ENCODE data around the gene AARS1.
"Not testable (repeated sequence)": the region's sequence is repeated elsewhere in the genome, so short reads cannot be mapped to it uniquely, and the experiment has no call there.

The AARS1 gene

DNA sequence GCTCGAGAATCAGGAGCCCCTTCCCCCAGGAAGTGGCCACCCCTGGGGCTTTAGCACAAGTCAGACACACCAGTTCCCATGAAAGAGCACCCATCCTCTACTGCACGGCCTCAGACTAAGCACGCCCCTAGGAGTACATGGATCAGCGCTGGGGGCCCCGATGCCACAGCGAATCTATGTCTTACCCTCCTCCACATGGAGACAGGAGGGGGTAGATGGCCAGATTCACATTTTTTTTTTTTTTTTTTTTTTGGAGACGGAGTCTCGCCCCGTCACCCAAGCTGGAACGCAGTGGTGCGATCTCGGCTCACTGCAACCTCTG, 34.4 kb downstream of the AARS1 start:
- no peak overlapping the region for H3K4me3 ChIP-seq (ENCODE audit: low read length)
- TF ChIP-seq ZNF274 (IDR thresholded peaks at IDR 0.05; ENCODE audit: low read depth, low read length): no peak

- no peak for TF ChIP-seq ZNF274 (IDR thresholded peaks at IDR 0.05; ENCODE audit: low read depth, low read length)
- no peak overlapping the region for H3K4me3 ChIP-seq (ENCODE audit: low read length)
These were observed 34.9 kb downstream of the AARS1 start for GRCh38 chr16:70254180-70254964.

DNA sequence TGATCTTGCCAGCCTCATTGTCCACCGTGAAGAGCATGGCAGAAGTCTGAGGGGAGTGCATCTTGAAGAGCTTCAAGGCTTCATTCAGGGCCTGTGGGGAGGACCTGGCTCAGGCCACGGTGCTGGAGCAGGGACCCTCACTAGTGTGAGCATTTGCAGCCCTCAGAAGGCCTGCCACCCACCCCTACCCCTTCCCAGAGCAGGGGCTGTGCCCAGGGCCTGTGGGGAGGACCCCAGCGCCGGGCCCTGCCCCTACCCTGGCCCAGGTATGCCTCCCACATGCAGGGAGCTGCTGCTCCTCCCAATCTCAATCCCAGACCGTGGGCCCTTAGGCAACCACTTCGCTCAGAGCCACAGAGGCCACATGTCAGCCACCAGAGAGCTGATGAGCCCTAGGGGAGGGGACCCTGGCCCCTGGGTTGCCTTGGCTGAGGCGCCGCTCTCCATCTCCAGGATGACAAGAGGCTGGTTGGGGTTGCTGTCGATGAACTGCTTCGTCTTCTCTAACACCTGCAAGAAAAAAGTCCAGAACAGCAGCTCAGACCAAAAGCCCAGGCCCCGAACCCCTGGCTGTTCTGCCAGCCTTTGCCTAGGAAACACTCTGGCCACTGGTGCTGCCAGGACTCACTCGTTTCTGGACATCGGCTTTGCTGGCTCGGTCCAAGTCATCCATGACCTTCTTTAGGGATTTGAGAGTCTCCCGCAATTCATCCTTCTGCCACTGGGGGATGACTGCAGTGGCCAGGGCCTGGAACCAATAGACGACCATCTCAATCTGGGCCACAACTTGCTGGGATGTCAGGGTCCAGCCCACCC, 35.8 kb downstream of the AARS1 start:
- TF ChIP-seq ZNF274 (IDR thresholded peaks at IDR 0.05; ENCODE audit: low read depth, low read length): no peak
- H3K4me3 ChIP-seq (ENCODE audit: low read length): no peak overlapping the region

DNA sequence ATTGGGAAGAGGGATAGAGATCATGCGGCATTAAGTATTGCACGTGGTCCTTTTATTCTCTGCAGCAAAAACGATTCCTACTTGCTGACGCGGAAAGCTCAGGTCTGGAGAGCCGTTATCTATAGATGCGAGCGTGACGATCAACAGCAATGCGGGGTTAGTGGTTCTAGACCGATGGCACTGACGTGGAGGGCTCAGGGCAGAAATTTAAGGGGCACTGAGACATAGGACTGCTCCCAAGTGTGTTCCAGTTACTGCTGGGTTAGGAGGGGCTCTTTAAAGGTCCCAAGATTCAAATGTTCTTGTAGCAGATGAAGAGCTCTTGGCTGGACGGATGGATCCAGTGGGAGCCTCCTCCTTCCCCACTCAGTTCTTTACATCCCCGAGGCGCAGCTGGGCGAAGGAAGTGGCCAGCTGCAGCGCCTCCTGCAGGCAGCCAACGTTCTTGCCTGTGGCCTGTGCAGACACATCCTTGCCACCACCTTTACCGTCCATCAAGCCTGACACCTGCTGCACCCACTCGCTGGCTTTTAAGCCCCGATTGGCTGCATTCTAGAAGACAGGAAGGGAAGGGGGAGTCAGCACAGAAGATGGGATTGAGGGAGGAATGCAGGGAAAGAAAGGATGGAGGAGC, 36.8 kb downstream of the AARS1 start:
- no peak overlapping the region for H3K4me3 ChIP-seq (ENCODE audit: low read length)
- no peak for TF ChIP-seq ZNF274 (IDR thresholded peaks at IDR 0.05; ENCODE audit: low read depth, low read length)

- peak within 1 kb of the TSS; percentile 79 for H3K4me3 ChIP-seq (ENCODE audit: low read length)
- TF ChIP-seq ZNF274 (IDR thresholded peaks at IDR 0.05; ENCODE audit: low read depth, low read length): no peak
These were observed 37.5 kb downstream of the AARS1 start, which contains the start of gene EXOSC6 for GRCh38 chr16:70251629-70252354. Gene EXOSC6, minus strand, starts transcription at chr16:70251940. Its CDS starts 40 bp downstream, at chr16:70251900.

DNA sequence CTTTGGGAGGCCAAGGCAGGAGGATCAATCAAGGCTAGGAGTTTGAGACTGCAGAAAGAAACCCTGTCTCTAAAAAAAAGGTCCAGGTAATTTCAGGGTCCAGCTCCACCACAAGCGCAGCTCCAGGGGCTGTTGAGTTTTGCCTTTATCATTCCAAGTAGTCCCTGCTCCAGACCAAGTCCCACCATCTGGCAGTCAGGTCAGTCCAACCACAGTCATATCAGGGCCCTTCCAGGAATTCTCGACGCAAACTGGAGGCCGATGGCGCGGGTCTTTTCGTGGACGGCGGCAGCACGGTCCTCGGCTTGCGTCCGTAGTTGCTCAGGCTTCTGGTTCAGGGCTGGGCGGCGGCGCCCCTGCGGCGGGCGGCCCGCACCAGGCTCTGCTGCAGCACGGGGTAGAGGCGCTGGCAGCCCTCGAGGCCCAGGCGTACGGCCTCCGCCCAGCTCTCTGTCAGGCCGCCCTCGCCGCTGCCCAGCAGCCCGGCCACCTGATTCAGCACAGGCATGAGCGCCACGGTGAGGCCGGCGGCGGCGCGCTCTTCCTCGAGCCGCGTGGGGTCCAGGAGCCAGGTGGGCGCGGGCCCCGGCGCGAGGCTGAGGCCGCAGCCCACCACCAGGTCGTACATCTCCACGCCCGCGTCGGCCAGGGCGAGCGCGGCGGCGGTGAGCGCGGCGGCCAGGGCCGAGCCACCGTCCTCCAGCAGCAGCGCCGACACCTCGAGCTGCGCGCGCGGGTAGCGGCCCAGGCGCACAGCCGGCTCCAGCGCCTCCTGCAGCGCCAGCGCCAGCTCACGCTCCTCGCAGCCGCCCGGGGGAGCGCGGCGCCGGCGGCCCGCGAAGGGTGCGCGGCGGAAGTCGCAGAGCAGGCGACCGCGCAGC, 38.3 kb downstream of the AARS1 start:
- peak overlapping the region; percentile 79 for H3K4me3 ChIP-seq (ENCODE audit: low read length)
- no peak for TF ChIP-seq ZNF274 (IDR thresholded peaks at IDR 0.05; ENCODE audit: low read depth, low read length)

GRCh38 chr16:70249697-70250096, 39.6 kb downstream of the AARS1 start:
- H3K4me3 ChIP-seq (ENCODE audit: low read length): peak overlapping the region; percentile 54

DNA sequence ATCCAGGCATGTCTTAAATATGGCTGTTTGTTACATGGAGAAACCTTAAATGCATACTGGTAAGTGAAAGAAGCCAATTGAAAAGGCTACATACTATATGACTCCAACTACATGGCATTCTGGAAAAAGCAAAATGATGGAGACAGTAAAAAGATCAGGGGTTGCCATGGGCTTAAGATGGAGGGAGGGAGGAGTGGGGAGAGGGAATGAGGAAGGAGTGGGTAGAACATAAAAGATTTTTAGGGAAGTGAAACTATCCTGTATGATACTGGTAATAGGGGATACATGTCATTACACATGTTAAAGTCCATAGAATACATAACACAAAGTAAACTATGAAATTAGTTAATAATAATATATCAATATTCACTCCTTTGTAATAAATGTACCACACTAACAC, 50.5 kb downstream of the AARS1 start:
- H3K4me3 ChIP-seq (ENCODE audit: low read length): not testable (repeated sequence)

- H3K4me3 ChIP-seq (ENCODE audit: low read length): not testable (repeated sequence)
These were observed 57.5 kb downstream of the AARS1 start for GRCh38 chr16:70231831-70232230.

GRCh38 chr16:70226024-70226423, 63.3 kb downstream of the AARS1 start:
- H3K4me3 ChIP-seq (ENCODE audit: low read length): not testable (repeated sequence)

DNA sequence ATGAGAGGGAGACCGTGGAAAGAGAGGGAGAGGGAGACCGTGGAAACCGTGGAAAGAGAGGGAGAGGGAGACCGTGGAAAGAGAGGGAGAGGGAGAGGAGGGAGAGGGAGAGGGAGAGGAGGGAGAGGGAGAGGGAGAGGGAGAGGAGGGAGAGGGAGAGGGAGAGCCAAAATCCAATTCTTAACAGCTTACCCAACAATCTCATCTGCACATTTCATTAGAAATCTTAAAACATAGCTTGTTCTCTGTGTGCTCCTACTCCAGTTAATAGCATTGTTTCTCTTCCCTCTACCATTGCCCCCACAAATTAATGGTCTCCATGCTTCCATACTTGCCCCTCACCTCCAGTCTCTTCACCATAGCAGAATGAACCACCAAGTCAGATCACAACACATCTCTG, 63.9 kb downstream of the AARS1 start:
- H3K4me3 ChIP-seq (ENCODE audit: low read length): not testable (repeated sequence)

DNA sequence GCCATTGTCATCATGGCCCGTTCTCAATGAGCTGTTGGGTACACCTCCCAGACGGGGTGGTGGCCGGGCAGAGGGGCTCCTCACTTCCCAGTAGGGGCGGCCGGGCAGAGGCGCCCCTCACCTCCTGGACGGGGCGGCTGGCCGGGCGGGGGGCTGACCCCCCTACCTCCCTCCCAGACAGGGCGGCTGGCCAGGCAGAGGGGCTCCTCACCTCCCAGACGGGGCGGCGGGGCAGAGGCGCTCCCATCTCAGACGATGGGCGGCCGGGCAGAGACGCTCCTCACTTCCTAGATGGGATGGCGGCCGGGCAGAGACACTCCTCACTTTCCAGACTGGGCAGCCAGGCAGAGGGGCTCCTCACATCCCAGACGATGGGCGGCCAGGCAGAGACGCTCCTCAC, 64.7 kb downstream of the AARS1 start:
- H3K4me3 ChIP-seq (ENCODE audit: low read length): not testable (repeated sequence)

DNA sequence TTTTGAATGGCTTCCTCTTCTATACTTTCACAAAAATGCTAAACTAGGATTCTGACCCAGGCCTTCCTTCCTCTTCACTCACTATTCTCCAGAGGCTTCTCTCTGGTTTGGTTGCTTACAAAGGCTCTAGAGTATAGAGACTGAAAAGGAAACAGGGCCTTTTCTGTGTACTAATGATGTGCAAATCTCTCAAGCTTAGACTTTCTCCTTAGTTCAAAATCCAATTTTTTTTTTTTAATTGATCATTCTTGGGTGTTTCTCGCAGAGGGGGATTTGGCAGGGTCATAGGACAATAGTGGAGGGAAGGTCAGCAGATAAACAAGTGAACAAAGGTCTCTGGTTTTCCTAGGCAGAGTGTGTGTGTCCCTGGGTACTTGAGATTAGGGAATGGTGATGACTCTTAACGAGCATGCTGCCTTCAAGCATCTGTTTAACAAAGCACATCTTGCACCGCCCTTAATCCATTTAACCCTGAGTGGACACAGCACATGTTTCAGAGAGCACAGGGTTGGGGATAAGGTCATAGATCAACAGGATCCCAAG, 65.3 kb downstream of the AARS1 start:
- H3K4me3 ChIP-seq (ENCODE audit: low read length): not testable (repeated sequence)

DNA sequence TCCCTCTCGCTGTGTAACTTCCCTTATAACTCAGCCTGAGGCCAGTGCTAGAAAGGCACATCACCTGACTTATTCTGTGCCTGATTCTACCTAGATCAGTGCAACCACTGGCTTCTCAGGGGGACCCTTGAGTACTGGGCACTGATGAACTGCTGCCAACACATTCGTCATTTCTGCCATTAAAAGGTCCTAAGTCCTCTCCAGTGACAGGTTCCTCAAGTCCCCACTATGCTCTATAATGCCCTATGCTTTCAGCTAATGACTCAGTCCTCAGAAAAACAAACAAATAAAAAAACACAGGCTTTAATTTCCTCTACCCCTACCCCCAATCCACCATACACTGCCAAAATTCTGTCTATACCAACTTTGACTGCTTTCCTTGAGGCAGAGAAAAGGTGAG, 66.1 kb downstream of the AARS1 start:
- not testable (repeated sequence) for H3K4me3 ChIP-seq (ENCODE audit: low read length)

DNA sequence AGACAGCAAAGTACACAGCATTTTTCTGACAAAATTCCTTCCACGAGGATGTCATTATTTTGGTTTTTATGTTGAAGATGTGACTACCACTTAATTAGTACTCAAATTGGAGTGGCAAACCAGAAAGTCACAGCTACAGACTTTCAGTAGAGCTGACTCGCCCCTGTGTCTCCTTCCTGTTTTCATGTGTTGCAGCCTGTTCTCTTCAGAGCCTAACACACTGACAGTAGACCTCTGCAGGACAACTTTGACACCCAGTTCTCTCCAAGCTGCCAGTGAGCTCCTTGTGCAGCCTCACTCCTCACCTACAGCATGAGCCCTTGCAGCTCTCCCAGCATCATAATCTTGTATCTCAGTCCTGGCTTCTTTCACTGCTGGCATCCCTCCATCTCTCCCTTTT, 66.7 kb downstream of the AARS1 start:
- H3K4me3 ChIP-seq (ENCODE audit: low read length): not testable (repeated sequence)

GRCh38 chr16:70218586-70218985, 70.7 kb downstream of the AARS1 start:
- not testable (repeated sequence) for H3K4me3 ChIP-seq (ENCODE audit: low read length)

DNA sequence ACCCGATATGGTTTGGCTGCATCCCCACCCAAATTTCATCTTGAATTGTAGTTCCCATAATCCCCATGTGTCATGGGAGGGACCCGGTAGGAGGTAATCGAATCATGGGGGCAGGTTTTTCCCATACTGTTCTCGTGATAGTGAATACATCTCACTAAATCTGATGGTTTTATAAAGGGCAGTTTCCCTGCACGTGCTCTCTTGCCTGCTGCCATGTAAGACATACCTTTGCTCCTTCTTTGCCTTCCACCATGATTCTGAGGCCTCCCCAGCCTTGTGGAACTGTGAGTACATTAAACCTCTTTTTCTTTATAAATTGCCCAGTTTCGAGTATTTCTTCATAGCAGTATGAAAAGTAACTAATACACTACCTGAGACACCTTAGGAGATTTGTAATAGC, 82.9 kb downstream of the AARS1 start:
- H3K4me3 ChIP-seq (ENCODE audit: low read length): not testable (repeated sequence)

DNA sequence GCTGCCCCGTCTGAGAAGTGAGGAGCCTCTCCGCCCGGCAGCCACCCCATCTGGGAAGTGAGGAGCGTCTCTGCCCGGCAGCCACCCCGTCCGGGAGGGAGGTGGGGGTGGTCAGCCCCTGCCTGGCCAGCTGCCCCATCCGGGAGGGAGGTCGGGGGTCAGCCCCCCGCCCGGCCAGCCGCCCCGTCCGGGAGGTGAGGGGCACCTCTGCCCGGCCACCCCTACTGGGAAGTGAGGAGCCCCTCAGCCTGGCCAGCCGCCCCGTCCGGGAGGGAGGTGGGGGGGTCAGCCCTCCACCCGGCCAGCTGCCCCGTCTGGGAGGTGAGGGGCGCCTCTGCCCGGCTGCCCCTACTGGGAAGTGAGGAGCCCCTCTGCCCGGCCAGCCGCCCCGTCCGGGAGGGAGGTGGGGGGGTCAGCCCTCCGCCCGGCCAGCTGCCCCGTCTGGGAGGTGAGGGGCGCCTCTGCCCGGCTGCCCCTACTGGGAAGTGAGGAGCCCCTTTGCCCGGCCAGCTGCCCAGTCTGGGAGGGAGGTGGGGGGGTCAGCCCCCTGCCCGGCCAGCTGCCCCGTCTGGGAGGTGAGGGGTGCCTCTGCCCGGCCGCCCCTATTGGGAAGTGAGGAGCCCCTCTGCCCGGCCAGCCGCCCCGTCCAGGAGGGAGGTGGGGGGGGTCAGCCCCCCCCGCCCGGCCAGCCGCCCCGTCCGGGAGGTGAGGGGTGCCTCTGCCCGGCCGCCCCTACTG, 84.5 kb downstream of the AARS1 start:
- not testable (repeated sequence) for H3K4me3 ChIP-seq (ENCODE audit: low read length)

GRCh38 chr16:70204010-70204409, 85.3 kb downstream of the AARS1 start:
- not testable (repeated sequence) for H3K4me3 ChIP-seq (ENCODE audit: low read length)

Measured in GM08714 (cell line).